GM12872 (cell line): ENCODE measurements around the gene DLL4.

Experiments
- CTCF ChIP-seq: IDR thresholded peaks from 3 replicates; pipeline ENCODE4 v1.5.1; 2011; ENCODE audit warnings: low read depth, mild to moderate bottlenecking, low read length, moderate library complexity; ENCODE audit not compliant: insufficient read depth

DLL4 gene

GRCh38 chr15:40909662-40910630, 19.2 kb upstream of the DLL4 start:
- no peak for TF ChIP-seq CTCF

GRCh38 chr15:40911141-40911540, 18.0 kb upstream of the DLL4 start:
- no peak for TF ChIP-seq CTCF

GRCh38 chr15:40911693-40912092, 17.4 kb upstream of the DLL4 start:
- no peak for TF ChIP-seq CTCF

GRCh38 chr15:40912478-40912877, 16.7 kb upstream of the DLL4 start:
- no peak for TF ChIP-seq CTCF

- no peak for TF ChIP-seq CTCF
Measured at GRCh38 chr15:40914013-40914412, 15.1 kb upstream of the DLL4 start.

GRCh38 chr15:40914486-40914885, 14.7 kb upstream of the DLL4 start:
- peak; percentile 66 for TF ChIP-seq CTCF

GRCh38 chr15:40915116-40915661, 14.0 kb upstream of the DLL4 start:
- TF ChIP-seq CTCF, result no peak
